IMR-90 (cell line): Measurements from ENCODE around the gene DUSP22. TPM values are rescaled to one million over a fixed set of nuclear protein-coding genes. Genes with fewer than 3 reads are reported as not detected.
"Not testable (repeated sequence)": the region's sequence is repeated elsewhere in the genome, so short reads cannot be mapped to it uniquely, and the experiment has no call there.

Source experiments
- ATAC-seq: fragments of 200-7000 bp; cut with Tn5 transposase; 2 replicates; pipeline ENCODE4 v1.9.1; 2020; ENCODE audit warnings: low read depth, mild to moderate bottlenecking, moderate library complexity
- BruUV-seq: library from RNA; stranded (reverse); fragments of 400-500 nt; replicated peaks from 2 replicates; lab custom pipeline; 2021; lab: Mats Ljungman, UMichigan
- CTCF ChIA-PET: fragments of 300-600 bp; formaldehyde crosslinking; extraction: SDS; loops from one replicate; lab custom pipeline; 2021; ENCODE audit warnings: antibody characterized with exemption; lab: Yijun Ruan, JAX
- POLR2A ChIA-PET: fragments of 300-600 bp; sonication (Branson Sonifier 250); formaldehyde crosslinking; loops from one replicate; lab custom pipeline; 2022; ENCODE audit warnings: antibody characterized with exemption; ENCODE audit not compliant: unreplicated experiment; lab: Charles Lee
- DNase-seq: peaks from one replicate; pipeline ENCODE4 v3.0.0; 2013
- H2AFZ ChIP-seq: replicated peaks from 2 replicates; pipeline ENCODE3; 2013; ENCODE audit warnings: low read length, mild to moderate bottlenecking; ENCODE audit not compliant: poor library complexity
- H2AK5ac ChIP-seq: 2 replicates; pipeline ENCODE4 v1.6.1; 2013; ENCODE audit warnings: low read depth, low read length, inconsistent platforms
- H2AK9ac ChIP-seq: replicated peaks from 2 replicates; pipeline ENCODE3; 2013; ENCODE audit warnings: mild to moderate bottlenecking, low read depth, low read length, moderate library complexity; ENCODE audit not compliant: poor library complexity
- H2BK120ac ChIP-seq: 2 replicates; pipeline ENCODE4 v1.6.1; 2013; ENCODE audit warnings: low read depth, low read length, inconsistent platforms
- H2BK15ac ChIP-seq: 3 replicates; pipeline ENCODE4 v1.6.1; 2013; ENCODE audit warnings: low read depth, low read length, inconsistent platforms
- H2BK20ac ChIP-seq: 2 replicates; pipeline ENCODE4 v1.6.1; 2013; ENCODE audit warnings: low read depth, mild to moderate bottlenecking, inconsistent platforms, low read length, moderate library complexity
- H2BK5ac ChIP-seq: 2 replicates; pipeline ENCODE4 v1.6.1; 2013; ENCODE audit warnings: mild to moderate bottlenecking, low read depth, low read length, inconsistent platforms; ENCODE audit not compliant: poor library complexity, severe bottlenecking
- H3K14ac ChIP-seq: replicated peaks from 2 replicates; pipeline ENCODE4 v1.6.1; 2013; ENCODE audit warnings: low read depth, low read length, inconsistent platforms
- H3K18ac ChIP-seq: 2 replicates; pipeline ENCODE4 v1.6.1; 2013; ENCODE audit warnings: low read depth, low read length, control low read depth
- H3K23ac ChIP-seq: 2 replicates; pipeline ENCODE4 v1.6.1; 2013; ENCODE audit warnings: low read depth, low read length, inconsistent platforms
- H3K27ac ChIP-seq: 2 replicates; pipeline ENCODE4 v1.5.1; 2013; ENCODE audit warnings: mild to moderate bottlenecking, control low read depth, low read length; ENCODE audit not compliant: insufficient read depth
- H3K27me3 ChIP-seq: 2 replicates; pipeline ENCODE4 v1.6.1; 2013; ENCODE audit warnings: low read length; ENCODE audit not compliant: control insufficient read depth, insufficient read depth
- H3K36me3 ChIP-seq: 2 replicates; pipeline ENCODE4 v1.6.1; 2013; ENCODE audit warnings: low read length, mixed read lengths; ENCODE audit not compliant: control insufficient read depth, insufficient read depth
- H3K4ac ChIP-seq: 2 replicates; pipeline ENCODE4 v1.6.1; 2013; ENCODE audit warnings: low read depth, low read length, inconsistent platforms
- H3K4me1 ChIP-seq: 2 replicates; pipeline ENCODE4 v1.6.1; 2013; ENCODE audit warnings: low read length, mixed read lengths; ENCODE audit not compliant: control insufficient read depth, insufficient read depth
- H3K4me2 ChIP-seq: 2 replicates; pipeline ENCODE4 v1.6.1; 2013; ENCODE audit warnings: low read depth, mild to moderate bottlenecking, control low read depth, low read length, moderate library complexity
- H3K4me3 ChIP-seq: 2 replicates; pipeline ENCODE4 v1.5.1; 2013; ENCODE audit warnings: low read depth, mild to moderate bottlenecking, control low read depth, low read length, moderate library complexity; ENCODE audit not compliant: insufficient read depth
- H3K56ac ChIP-seq: 2 replicates; pipeline ENCODE4 v1.6.1; 2013; ENCODE audit warnings: low read length, inconsistent platforms; ENCODE audit not compliant: insufficient read depth; ENCODE audit errors: extremely low read depth
- H3K79me1 ChIP-seq, 2 experiments: 2 replicates each; pipeline ENCODE4 v1.6.1; 2013; ENCODE audit warnings: low read length in 2 of 2, inconsistent platforms in 1 of 2, low read depth in 1 of 2
- H3K9ac ChIP-seq: 2 replicates; pipeline ENCODE4 v1.6.1; 2013; ENCODE audit warnings: low read depth, low read length, control low read depth
- H3K9me1 ChIP-seq: 2 replicates; pipeline ENCODE4 v1.6.1; 2013; ENCODE audit warnings: low read length, inconsistent platforms; ENCODE audit not compliant: insufficient read depth
- H3K9me3 ChIP-seq: 2 replicates; pipeline ENCODE4 v1.6.1; 2013; ENCODE audit warnings: low read length; ENCODE audit not compliant: control insufficient read depth, insufficient read depth
- H4K20me1 ChIP-seq: 2 replicates; pipeline ENCODE4 v1.6.1; 2013; ENCODE audit warnings: low read length, inconsistent platforms; ENCODE audit not compliant: insufficient read depth
- H4K5ac ChIP-seq: 2 replicates; pipeline ENCODE4 v1.6.1; 2013; ENCODE audit warnings: mild to moderate bottlenecking, low read depth, low read length, control low read depth
- H4K8ac ChIP-seq, 2 experiments: 2 replicates each; pipeline ENCODE4 v1.6.1; 2013; ENCODE audit warnings: low read depth in 2 of 2, low read length in 2 of 2, control low read depth in 1 of 2, inconsistent platforms in 1 of 2
- H4K91ac ChIP-seq: 2 replicates; pipeline ENCODE4 v1.6.1; 2013; ENCODE audit warnings: low read depth, low read length, inconsistent platforms; ENCODE audit not compliant: insufficient read depth
- CEBPB ChIP-seq: IDR thresholded peaks from 2 replicates; pipeline ENCODE4 v1.6.1; 2012; ENCODE audit warnings: low read depth, low read length, improper control_type of control experiment
- ELK1 ChIP-seq: fragments of 150-350 bp; IDR thresholded peaks from 2 replicates; pipeline ENCODE4 v1.6.1; 2016; ENCODE audit warnings: low read depth, mild to moderate bottlenecking, low read length, moderate library complexity, borderline replicate concordance
- FOS ChIP-seq: fragments of 150-350 bp; IDR thresholded peaks from 2 replicates; pipeline ENCODE4 v1.6.1; 2016; ENCODE audit warnings: low read depth, low read length
- MAFK ChIP-seq: IDR thresholded peaks from 2 replicates; pipeline ENCODE4 v1.6.1; 2012; ENCODE audit warnings: low read depth, low read length, improper control_type of control experiment
- MXI1 ChIP-seq: IDR thresholded peaks from 2 replicates; pipeline ENCODE4 v1.6.1; 2012; ENCODE audit warnings: low read depth, mild to moderate bottlenecking, low read length, moderate library complexity, borderline replicate concordance
- NFE2L2 ChIP-seq: fragments of 150-350 bp; IDR thresholded peaks from 2 replicates; pipeline ENCODE4 v1.6.1; 2016; ENCODE audit warnings: low read depth, mild to moderate bottlenecking, low read length
- RAD21 ChIP-seq: IDR thresholded peaks from 2 replicates; pipeline ENCODE4 v1.6.1; 2012; ENCODE audit warnings: low read length, improper control_type of control experiment
- RCOR1 ChIP-seq: IDR thresholded peaks from 2 replicates; pipeline ENCODE4 v1.6.1; 2012; ENCODE audit warnings: mild to moderate bottlenecking, low read length, improper control_type of control experiment; ENCODE audit not compliant: insufficient replicate concordance
- RFX5 ChIP-seq: IDR thresholded peaks from 2 replicates; pipeline ENCODE4 v1.8.0; 2012; ENCODE audit warnings: low read depth, mild to moderate bottlenecking, low read length, moderate library complexity
- SMC3 ChIP-seq: fragments of 150-350 bp; IDR thresholded peaks from 2 replicates; pipeline ENCODE4 v1.6.1; 2016; ENCODE audit warnings: low read depth, mild to moderate bottlenecking, antibody characterized with exemption, low read length, moderate library complexity
- WGBS, 2 experiments: methylation state at CpG; one replicate each; pipeline versions ENCODE4 v1.1.5 to v1.1.7; 2013; ENCODE audit warnings: missing lambda C conversion rate in 2 of 2; ENCODE audit not compliant: insufficient read length in 1 of 2; ENCODE audit errors: extremely low coverage in 2 of 2; 5-methylcytosine and 5-hydroxymethylcytosine counted together
- dilution Hi-C: fragments of 300-500 bp; cut with HindIII; formaldehyde crosslinking; loops from one replicate; pipeline ENCODE4 v1.14.3; 2018; ENCODE audit warnings: low sequenced_read_pairs; ENCODE audit not compliant: unreplicated experiment
- in situ Hi-C: fragments of 300-500 bp; cut with MboI; formaldehyde crosslinking; loops from 3 replicates; pipeline ENCODE4 v1.14.3; 2019; ENCODE audit warnings: low sequenced_read_pairs, inconsistent platforms, mixed read lengths
- intact Hi-C: fragments of 100-400 bp; cut with micrococcal nuclease; formaldehyde crosslinking; loops from 2 replicates; pipeline ENCODE4 v1.10.0; 2022
- polyA plus RNA-seq, 3 experiments: library from polyadenylated mRNA; depleted of rRNA; stranded (reverse); fragments of >200 nt; gene quantifications; 2 replicates each; pipeline ENCODE4 v1.2.3, GENCODE V29; 2012; ENCODE audit warnings: low replicate concordance in 1 of 3
- total RNA-seq: library from RNA; depleted of rRNA; stranded (reverse); fragments of >200 nt; gene quantifications from 2 replicates; pipeline ENCODE4 v1.2.3, GENCODE V29; 2012

Gene DUSP22
- total and polyA plus RNA-seq, 2 of the 4 experiments (the other 2 are of a cell fraction) = 7.1 to 8.2 TPM

- no peaks in the 10 kb centered on the region for H3K9me1 ChIP-seq
- H3K36me3 ChIP-seq = no peaks in the 10 kb centered on the region
- no peak overlapping the region for H3K56ac ChIP-seq
- H3K14ac ChIP-seq = no peak overlapping the region
- intact Hi-C loops (no loop called here), in situ Hi-C loops (no loop called here), dilution Hi-C loops (no loop called here)
- no peak overlapping the region for H4K5ac ChIP-seq
- H2BK15ac ChIP-seq = no peak overlapping the region
- no peaks in the 10 kb centered on the region for H3K4me1 ChIP-seq
- no peak overlapping the region for H3K9ac ChIP-seq
- no peak overlapping the region for H4K8ac ChIP-seq
- ChIA-PET CTCF (no interaction called here), POLR2A (no interaction called here)
- H2AK5ac ChIP-seq = no peak overlapping the region
- no peak overlapping the region for H2AK9ac ChIP-seq
- no peak overlapping the region for H2BK5ac ChIP-seq
- H2AFZ ChIP-seq = no peak overlapping the region
- H3K4me2 ChIP-seq = no peak overlapping the region
- no peaks in the 10 kb centered on the region for H3K79me1 ChIP-seq
- no peak for ATAC-seq
- no peaks in the 10 kb centered on the region for H4K20me1 ChIP-seq
- no peak overlapping the region for H3K18ac ChIP-seq
- H3K27me3 ChIP-seq = peaks cover 38% of the 10 kb centered on the region
- H3K9me3 ChIP-seq = peaks cover 22% of the 10 kb centered on the region
- 50% methylated on average over 6 of the region's 6 CpGs; no CpG with 5 or more reads in 1 of the 2 experiments for WGBS, 2 experiments
- no peak overlapping the region for H2BK20ac ChIP-seq
- H3K4me3 ChIP-seq = no peak overlapping the region
- H3K27ac ChIP-seq = no peak overlapping the region
- H3K4ac ChIP-seq = no peak overlapping the region
- TF ChIP-seq RAD21 (no peak), RFX5 (no peak), CEBPB (no peak), FOS (no peak), RCOR1 (no peak), NFE2L2 (no peak), MXI1 (no peak), ELK1 (no peak), SMC3 (no peak), MAFK (no peak)
- no peak for DNase-seq
- H4K91ac ChIP-seq = no peak overlapping the region
- no TSS peak for BruUV-seq
- no peak overlapping the region for H3K23ac ChIP-seq
- no peak overlapping the region for H2BK120ac ChIP-seq
Observed at GRCh38 chr6:370555-370954, 78.3 kb downstream of the DUSP22 start.

GRCh38 chr6:371851-372250, 79.6 kb downstream of the DUSP22 start:
- H3K27ac ChIP-seq, in situ Hi-C loops, H4K20me1 ChIP-seq, H3K18ac ChIP-seq, H4K8ac ChIP-seq, H3K14ac ChIP-seq, dilution Hi-C loops, intact Hi-C loops, H3K23ac ChIP-seq, H4K5ac ChIP-seq, H3K9ac ChIP-seq, H2BK20ac ChIP-seq, H2AFZ ChIP-seq, CTCF ChIA-PET, H2BK120ac ChIP-seq, H2BK15ac ChIP-seq, H3K79me1 ChIP-seq, H2AK5ac ChIP-seq, H3K36me3 ChIP-seq, H2BK5ac ChIP-seq, H3K4me2 ChIP-seq, ATAC-seq, H3K4ac ChIP-seq, DNase-seq, H4K91ac ChIP-seq, H2AK9ac ChIP-seq, H3K9me1 ChIP-seq, H3K4me1 ChIP-seq, H3K56ac ChIP-seq, POLR2A ChIA-PET, BruUV-seq, H3K4me3 ChIP-seq: not testable (repeated sequence)
- WGBS, 2 experiments = 80% methylated on average over 2 of the region's 2 CpGs; no CpG with 5 or more reads in 1 of the 2 experiments
- Histone ChIP-seq H3K27me3 (peaks cover 39% of the 10 kb centered on the region), H3K9me3 (peaks cover 20% of the 10 kb centered on the region)
